GM12801 (cell line): ENCODE results near the gene INAVA.

ENCODE experiments used
- TF ChIP-seq, protein P1 (sequence below): IDR thresholded peaks from one replicate; pipeline ENCODE4 v1.5.1; 2011; ENCODE audit warnings: control low read depth; ENCODE audit not compliant: insufficient read length; ENCODE audit errors: extremely low read depth

The INAVA gene

DNA sequence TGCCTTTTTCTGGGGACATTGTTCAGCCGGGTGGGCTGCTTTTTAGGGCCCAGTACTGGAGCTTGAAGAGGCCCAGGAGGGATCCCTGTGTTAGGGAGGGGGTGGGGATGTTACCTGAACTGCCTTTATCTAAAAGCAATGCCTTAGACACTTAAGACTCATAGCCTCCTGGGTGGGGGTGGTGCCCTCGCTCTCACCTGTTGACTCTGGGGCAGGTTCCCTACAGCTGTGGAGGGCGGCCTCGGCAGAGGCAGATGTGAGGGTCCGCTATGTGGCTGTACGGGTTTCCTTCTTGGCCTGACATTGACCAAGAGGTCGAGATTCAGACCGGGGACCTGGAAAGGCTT is 716 bp downstream of the INAVA start:
- TF ChIP-seq, protein P1, sequence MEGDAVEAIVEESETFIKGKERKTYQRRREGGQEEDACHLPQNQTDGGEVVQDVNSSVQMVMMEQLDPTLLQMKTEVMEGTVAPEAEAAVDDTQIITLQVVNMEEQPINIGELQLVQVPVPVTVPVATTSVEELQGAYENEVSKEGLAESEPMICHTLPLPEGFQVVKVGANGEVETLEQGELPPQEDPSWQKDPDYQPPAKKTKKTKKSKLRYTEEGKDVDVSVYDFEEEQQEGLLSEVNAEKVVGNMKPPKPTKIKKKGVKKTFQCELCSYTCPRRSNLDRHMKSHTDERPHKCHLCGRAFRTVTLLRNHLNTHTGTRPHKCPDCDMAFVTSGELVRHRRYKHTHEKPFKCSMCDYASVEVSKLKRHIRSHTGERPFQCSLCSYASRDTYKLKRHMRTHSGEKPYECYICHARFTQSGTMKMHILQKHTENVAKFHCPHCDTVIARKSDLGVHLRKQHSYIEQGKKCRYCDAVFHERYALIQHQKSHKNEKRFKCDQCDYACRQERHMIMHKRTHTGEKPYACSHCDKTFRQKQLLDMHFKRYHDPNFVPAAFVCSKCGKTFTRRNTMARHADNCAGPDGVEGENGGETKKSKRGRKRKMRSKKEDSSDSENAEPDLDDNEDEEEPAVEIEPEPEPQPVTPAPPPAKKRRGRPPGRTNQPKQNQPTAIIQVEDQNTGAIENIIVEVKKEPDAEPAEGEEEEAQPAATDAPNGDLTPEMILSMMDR, result no peak

DNA sequence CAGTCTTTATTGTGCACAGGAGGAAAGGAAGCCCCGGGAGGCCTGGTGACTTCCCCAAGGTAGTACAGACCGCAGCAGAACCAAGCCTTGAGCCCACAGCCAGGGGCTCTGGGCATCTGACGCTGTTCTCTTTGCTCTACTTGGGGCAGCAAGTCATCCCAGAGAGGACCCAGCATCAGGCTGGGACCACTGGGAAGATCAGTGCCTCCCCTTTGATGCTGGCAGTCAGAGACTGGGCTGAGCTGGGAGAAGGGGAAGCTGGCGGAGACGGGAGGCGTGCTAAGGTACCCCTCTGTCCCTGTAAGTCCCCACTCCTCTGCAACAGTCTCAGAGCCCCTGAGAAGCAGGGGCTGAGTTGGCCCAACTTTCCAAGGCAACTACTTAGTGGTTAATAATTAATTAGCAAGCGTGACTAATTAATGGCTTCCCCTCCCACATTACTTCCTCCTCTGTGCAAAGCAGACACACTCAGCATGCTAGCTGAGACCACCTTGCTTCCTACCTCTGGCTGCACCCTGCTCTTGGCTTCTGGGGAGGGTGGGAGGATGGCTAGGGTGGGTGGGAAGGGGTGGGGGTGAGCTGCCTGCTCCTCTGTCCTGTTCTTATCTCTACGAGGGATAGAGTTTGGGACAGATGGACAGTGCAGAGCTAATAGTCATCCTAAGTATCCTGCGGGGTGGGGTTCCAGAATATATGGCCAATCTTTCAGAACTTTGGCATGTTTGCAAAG is 1.3 kb downstream of the INAVA start:
- TF ChIP-seq, protein P1, result no peak

DNA sequence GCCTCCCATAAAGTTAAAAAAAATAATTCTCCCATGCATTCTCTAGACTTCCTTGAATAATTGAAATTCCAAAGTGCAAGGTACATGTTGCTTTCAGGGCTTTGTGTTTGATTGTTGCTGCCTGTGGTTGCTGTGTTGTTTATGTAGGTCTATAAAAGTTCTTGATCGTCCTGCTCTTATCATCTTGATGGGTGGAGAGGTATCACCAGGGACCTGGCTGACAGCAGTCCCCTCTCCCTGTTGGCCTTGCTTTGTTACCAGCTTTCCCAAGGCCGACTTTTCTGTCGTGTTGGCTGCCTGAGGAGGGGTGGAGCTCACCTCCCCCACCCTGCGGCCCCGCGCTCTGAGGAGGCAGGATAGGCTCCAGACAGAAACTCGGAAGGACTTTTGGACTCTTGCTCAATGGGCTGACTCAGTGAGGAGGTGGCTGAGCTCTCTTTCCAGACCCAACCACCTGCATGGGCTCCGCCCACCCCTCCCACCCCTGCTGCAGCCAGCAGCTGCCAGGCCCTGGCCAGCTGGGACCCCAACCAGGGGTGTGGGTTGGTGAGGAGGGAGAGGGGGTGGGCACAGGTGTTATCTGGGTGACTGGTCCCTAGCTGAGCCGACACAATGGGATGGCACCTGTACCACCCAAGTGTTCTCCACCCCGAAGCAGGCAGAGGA is 2.0 kb downstream of the INAVA start:
- TF ChIP-seq, protein P1, result no peak

- TF ChIP-seq, protein P1, result no peak
These were observed 2.6 kb downstream of the INAVA start for GRCh38 chr1:200897259-200897658.

- TF ChIP-seq, protein P1, result no peak
These were observed 4.3 kb downstream of the INAVA start for GRCh38 chr1:200899015-200899386.

- TF ChIP-seq, protein P1, result no peak
These were observed 4.8 kb downstream of the INAVA start for GRCh38 chr1:200899451-200899915.

- TF ChIP-seq, protein P1, result no peak
These were observed 5.5 kb downstream of the INAVA start for GRCh38 chr1:200899954-200900867.
